Pancreas (tissue), 10 donors: Measurements from ENCODE around the gene GLB1L. TPM values are rescaled to one million over a fixed set of nuclear protein-coding genes. Genes with fewer than 3 reads are reported as not detected.

ENCODE experiments used
- ATAC-seq, 4 donors: fragments of 200-7000 bp; cut with Tn5 transposase; one replicate each; pipeline versions ENCODE4 v1.8.0 to v1.9.1; 2020; ENCODE audit warnings: mild to moderate bottlenecking in 4 of 4, moderate library complexity in 4 of 4
- DNase-seq, 6 donors: peaks; one replicate each; pipeline ENCODE4 v3.0.0-alpha.2; 2020
- FAIRE-seq: peaks from 2 replicates; lab custom pipeline; 2012; peaks lifted over from hg19 to GRCh38; lab: Jason Lieb, UNC
- H3K27ac ChIP-seq, 4 donors: fragments of 200-600 bp; sonication (generic); 1 replicate in 3 of 4; 2 replicates in 1 of 4; pipeline versions ENCODE4 v1.5.0 to v1.8.0; 2020
- H3K27me3 ChIP-seq, 4 donors: fragments of 200-600 bp; one replicate each; pipeline ENCODE4 v1.8.0; 2021
- H3K36me3 ChIP-seq, 3 donors: fragments of 200-600 bp; sonication (generic) in 1 of 3; one replicate each; pipeline versions ENCODE4 v1.5.0 to v1.8.0; 2020 to 2021
- H3K4me1 ChIP-seq, 3 donors: fragments of 200-600 bp; one replicate each; pipeline ENCODE4 v1.8.0; 2021
- H3K4me3 ChIP-seq, 4 donors: fragments of 200-600 bp; sonication (generic) in 2 of 4; one replicate each; pipeline versions ENCODE4 v1.5.0 to v1.8.0; 2020 to 2021
- H3K9me3 ChIP-seq, 4 donors: fragments of 200-600 bp; one replicate each; pipeline ENCODE4 v1.8.0; 2021
- CTCF ChIP-seq, 4 donors: fragments of 200-600 bp; sonication (generic) in 3 of 4; IDR thresholded peaks; one replicate each; pipeline versions ENCODE4 v1.5.0 to v1.8.0; 2021; ENCODE audit warnings: antibody characterized with exemption in 4 of 4
- WGBS, 2 donors: extraction: QIAGEN DNeasy Blood & Tissue Kit; methylation state at CpG; one replicate each; pipeline ENCODE4 v1.1.7; 2013; 5-methylcytosine and 5-hydroxymethylcytosine counted together
- intact Hi-C, 3 donors: fragments of 100-400 bp; cut with DNase I; formaldehyde crosslinking; loops; one replicate each; pipeline versions ENCODE4 v1.11.1 to v1.14.2; 2022
- polyA plus RNA-seq, 2 donors: library from polyadenylated mRNA; stranded (reverse); fragments of 200-250 nt; gene quantifications; one replicate each; pipeline ENCODE4 v1.2.3, GENCODE V29; 2013
- total RNA-seq, 6 donors: library from RNA; stranded (reverse); fragmentation: NEBNext Ultra II Directional in 4 of 6; extraction: Animal tissue kit (Norgen Biotek cat#: 25700) in 4 of 6; gene quantifications; one replicate each; pipeline versions ENCODE4 v1.2.1 to v1.2.4, GENCODE V29; 2021 to 2023
- donor health status: healthy with polysubstance abuse.
- donor health status: DM: no; HTN: no; CAD: no; lungs with moderate emphysema.
- donor health status: DM: no; HTN: no; CAD: no.
- donor health status: control.
- donor health status: control.
- donor health status: Bipolar disorder and iron deficiency.
- donor health status: DM: yes; HTN: yes; CAD: no.
- donor health status: DM: no; HTN: no; CAD: no.
- donor health status: DM: no; HTN: no; CAD: no.
- donor health status: DM: yes; HTN: yes; CAD: no.

GLB1L gene
- total and polyA plus RNA-seq, 8 donors: 1.8 to 6.9 (median 3.2) TPM

- Histone ChIP-seq H3K9me3 (no peaks in the 10 kb centered on the region), H3K4me1 (peaks cover 0 to 4% (median 0%) of the 10 kb centered on the region in 3 donors), H3K27me3 (no peaks in the 10 kb centered on the region), H3K36me3 (peaks cover 0 to 34% (median 0%) of the 10 kb centered on the region in 3 donors), H3K27ac (no peak overlapping the region), H3K4me3 (no peak overlapping the region)
- TF ChIP-seq CTCF (IDR thresholded peaks at IDR 0.05): no peak
- intact Hi-C loops: no loop called here
- ATAC-seq (no peak), FAIRE-seq (no peak), DNase-seq (no peak)
- WGBS, 2 donors: 92 to 93% methylated on average over 12 of the region's 12 CpGs
These were observed 40.1 kb upstream of the GLB1L start for GRCh38 chr2:219285373-219285735.

- intact Hi-C loops: no loop called here
- no peak for FAIRE-seq
- no peak overlapping the region for H3K27ac ChIP-seq
These were observed 39.5 kb upstream of the GLB1L start for GRCh38 chr2:219284501-219285372.

GRCh38 chr2:219282943-219283581 is 37.8 kb upstream of the GLB1L start:
- no peak for DNase-seq
- H3K4me1 ChIP-seq: peaks cover 7 to 16% (median 7%) of the 10 kb centered on the region in 3 donors
- WGBS, 2 donors: 91% methylated on average over 17 of the region's 17 CpGs
- no peaks in the 10 kb centered on the region for H3K27me3 ChIP-seq
- no peak for FAIRE-seq
- no peak overlapping the region for H3K4me3 ChIP-seq
- H3K27ac ChIP-seq: no peak overlapping the region
- no peaks in the 10 kb centered on the region for H3K9me3 ChIP-seq
- intact Hi-C loops: no loop called here
- ATAC-seq: no peak
- no peak for TF ChIP-seq CTCF (IDR thresholded peaks at IDR 0.05)
- H3K36me3 ChIP-seq: peaks cover 0 to 34% (median 0%) of the 10 kb centered on the region in 3 donors

More at GRCh38 chr2:219284501-219285372, 39.5 kb upstream of the GLB1L start:
- DNase-seq (no peak), ATAC-seq (no peak)
- WGBS, 2 donors: 90 to 93% methylated on average over 16 of the region's 16 CpGs
- no peak overlapping the region for H3K4me3 ChIP-seq
- peaks cover 0 to 8% (median 0%) of the 10 kb centered on the region in 3 donors for H3K4me1 ChIP-seq
- H3K9me3 ChIP-seq: no peaks in the 10 kb centered on the region
- H3K36me3 ChIP-seq: peaks cover 0 to 34% (median 0%) of the 10 kb centered on the region in 3 donors
- TF ChIP-seq CTCF (IDR thresholded peaks at IDR 0.05): no peak
- no peaks in the 10 kb centered on the region for H3K27me3 ChIP-seq

- Histone ChIP-seq H3K27ac (no peak overlapping the region), H3K27me3 (no peaks in the 10 kb centered on the region), H3K9me3 (no peaks in the 10 kb centered on the region), H3K36me3 (peaks cover 0 to 34% (median 0%) of the 10 kb centered on the region in 3 donors), H3K4me1 (peaks cover 7 to 18% (median 9%) of the 10 kb centered on the region in 3 donors), H3K4me3 (no peak overlapping the region)
- no peak for DNase-seq
- intact Hi-C loops: no loop called here
- FAIRE-seq: no peak
- ATAC-seq: no peak
- WGBS, 2 donors: 84 to 86% methylated on average over 5 of the region's 5 CpGs
- no peak for TF ChIP-seq CTCF (IDR thresholded peaks at IDR 0.05)
These were observed 37.1 kb upstream of the GLB1L start for GRCh38 chr2:219282375-219282774.
